GM18868 (cell line): ENCODE results near the gene AFF3.
"Not testable (repeated sequence)": the region's sequence is repeated elsewhere in the genome, so short reads cannot be mapped to it uniquely, and the experiment has no call there.

Experiments used
- ATAC-seq: cut with Tn5 transposase; IDR thresholded peaks from one replicate; pipeline ENCODE4 v1.9.1; 2021; ENCODE audit warnings: mild to moderate bottlenecking, moderate library complexity; ENCODE audit not compliant: unreplicated experiment

AFF3 gene

GRCh38 chr2:100108648-100109020 is 33.8 kb downstream of the AFF3 start:
- ATAC-seq: not testable (repeated sequence)

- no peak for ATAC-seq
Observed at GRCh38 chr2:100107906-100108647, 34.3 kb downstream of the AFF3 start.

GRCh38 chr2:100107440-100107839 is 35.0 kb downstream of the AFF3 start:
- no peak for ATAC-seq

GRCh38 chr2:100106460-100106859 is 35.9 kb downstream of the AFF3 start:
- no peak for ATAC-seq

GRCh38 chr2:100105678-100106054 is 36.7 kb downstream of the AFF3 start:
- ATAC-seq: no peak

GRCh38 chr2:100104718-100105677 is 37.4 kb downstream of the AFF3 start:
- no peak for ATAC-seq

- not testable (repeated sequence) for ATAC-seq
Observed at GRCh38 chr2:100104265-100104664, 38.1 kb downstream of the AFF3 start.

- not testable (repeated sequence) for ATAC-seq
Observed at GRCh38 chr2:100103527-100104252, 38.7 kb downstream of the AFF3 start.

- peak; percentile 50 for ATAC-seq
Observed at GRCh38 chr2:100102466-100103180, 39.8 kb downstream of the AFF3 start.

GRCh38 chr2:100098855-100099254 is 43.5 kb downstream of the AFF3 start:
- not testable (repeated sequence) for ATAC-seq

- ATAC-seq: not testable (repeated sequence)
Observed at GRCh38 chr2:100097611-100098294, 44.6 kb downstream of the AFF3 start.

- ATAC-seq: not testable (repeated sequence)
Observed at GRCh38 chr2:100095845-100096244, 46.5 kb downstream of the AFF3 start.

GRCh38 chr2:100091807-100092206 is 50.6 kb downstream of the AFF3 start:
- ATAC-seq: not testable (repeated sequence)

- ATAC-seq: not testable (repeated sequence)
Observed at GRCh38 chr2:100085744-100086143, 56.6 kb downstream of the AFF3 start.

- not testable (repeated sequence) for ATAC-seq
Observed at GRCh38 chr2:100083421-100084216, 58.8 kb downstream of the AFF3 start.

GRCh38 chr2:100082302-100082978 is 60.0 kb downstream of the AFF3 start:
- ATAC-seq: not testable (repeated sequence)

- ATAC-seq: no peak
Observed at GRCh38 chr2:100077935-100078334, 64.5 kb downstream of the AFF3 start.

GRCh38 chr2:100077456-100077855 is 64.9 kb downstream of the AFF3 start:
- no peak for ATAC-seq

GRCh38 chr2:100075532-100075931 is 66.9 kb downstream of the AFF3 start:
- no peak for ATAC-seq
